ENCODE results near the gene RAB5B. TPM values are rescaled to one million over a fixed set of nuclear protein-coding genes. Genes with fewer than 3 reads are reported as not detected.

The RAB5B gene
- total RNA-seq, 1 experiment from 2014 or later: 44.5 TPM

DNA sequence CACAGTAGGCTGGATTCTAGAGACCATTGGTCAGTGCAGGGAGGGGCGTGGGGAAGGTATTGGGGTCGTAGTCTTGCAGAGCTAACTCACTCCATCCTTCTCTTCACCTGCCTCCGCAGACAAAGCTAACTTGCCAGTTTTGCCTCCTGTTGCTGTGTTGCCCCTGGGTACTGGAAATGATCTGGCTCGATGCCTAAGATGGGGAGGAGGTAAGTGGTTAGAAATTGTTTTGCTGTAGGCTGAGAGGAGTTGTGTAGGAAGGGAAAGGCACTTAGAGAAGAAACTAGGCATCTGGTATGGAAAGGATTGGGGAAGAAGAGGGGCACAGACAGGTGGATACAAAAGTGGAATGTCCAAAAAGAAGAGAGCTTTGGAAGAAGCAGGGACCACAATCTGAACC is 31.8 kb upstream of the RAB5B start:
- intact Hi-C loops (cut with micrococcal nuclease): no loop called here
- TF ChIP-seq SRF (IDR thresholded peaks at IDR 0.05; ENCODE audit: low read depth): no peak
- TF ChIP-seq REST (IDR thresholded peaks at IDR 0.05; ENCODE audit: low read depth): no peak
- no peak for TF ChIP-seq SIN3A (IDR thresholded peaks at IDR 0.05; ENCODE audit: low read depth)
- TF ChIP-seq EZH2phosphoT487 (IDR thresholded peaks at IDR 0.05; ENCODE audit: borderline replicate concordance): no peak
- no peak for TF ChIP-seq RAD21 (IDR thresholded peaks at IDR 0.05; ENCODE audit: low read depth)

DNA sequence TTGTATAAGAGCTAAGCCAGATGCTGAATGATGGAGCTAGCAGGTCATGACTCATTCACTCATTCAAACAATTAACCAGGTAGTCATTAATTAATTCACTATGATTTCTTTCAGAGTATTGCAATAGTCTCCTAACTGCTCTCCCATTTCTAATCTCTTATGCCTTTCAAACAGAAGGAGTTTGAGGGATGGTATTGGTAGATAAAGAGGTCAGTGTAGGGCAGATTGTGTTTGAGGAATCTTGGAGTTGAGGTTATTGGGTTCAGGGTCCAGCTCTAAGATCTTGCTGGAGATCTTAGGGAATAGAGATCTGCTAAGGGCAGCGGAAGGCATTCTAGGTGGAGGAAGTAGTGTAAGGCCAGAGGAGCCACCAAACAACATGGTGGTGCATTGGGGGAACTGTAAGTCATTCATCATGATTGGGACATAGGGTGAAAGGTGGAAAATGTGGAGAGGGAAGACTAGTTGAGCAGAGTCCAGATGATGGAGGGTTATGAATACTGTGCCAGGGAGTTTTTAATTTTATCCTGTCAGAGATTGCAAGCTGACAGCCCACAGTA is 31.2 kb upstream of the RAB5B start:
- Histone ChIP-seq H3K4me3 (replicated peaks in 1 of 2; ENCODE audit: low read depth in 1 of 2, low read length in 2 of 2) (no peak overlapping the region), H3K27me3 (ENCODE audit: insufficient read depth, low read length) (no peaks in the 10 kb centered on the region), H3K36me3 (ENCODE audit: control insufficient read depth in 1 of 2, insufficient read depth in 2 of 2, low read length in 2 of 2) (peaks cover 2 to 6% of the 10 kb centered on the region in 2 experiments; a peak in 2 of 4 replicates), H3K9me2 (ENCODE audit: insufficient read depth) (no peaks in the 10 kb centered on the region), H3K27ac (ENCODE audit: low read depth, low read length) (no peak overlapping the region), H2AFZ (ENCODE audit: low read depth, low read length, poor library complexity, severe bottlenecking) (no peak overlapping the region), H3K4me2 (ENCODE audit: low read length) (no peak overlapping the region), H4K20me1 (ENCODE audit: insufficient read depth) (no peaks in the 10 kb centered on the region), H3K4me1 (ENCODE audit: control insufficient read depth in 1 of 2, insufficient read depth in 2 of 2, low read length in 2 of 2) (peaks cover 4 to 19% of the 10 kb centered on the region in 2 experiments), H3K79me2 (ENCODE audit: insufficient read depth, low read length) (no peaks in the 10 kb centered on the region), H3K9ac (ENCODE audit: low read length) (no peak overlapping the region), H3K9me3 (ENCODE audit: control insufficient read depth in 1 of 2, insufficient read depth in 1 of 2, low read depth in 1 of 2, low read length in 2 of 2) (no peaks in the 10 kb centered on the region)
- no TSS peak for BruUV-seq (replicated peaks)
- POLR2A ChIA-PET: no interaction called here
- DNase-seq (ENCODE audit: low read depth, low spot score) (no peak), ATAC-seq (no peak)
- no peak for TF ChIP-seq EZH2 (IDR thresholded peaks at IDR 0.05)
- no peak for TF ChIP-seq CEBPB (IDR thresholded peaks at IDR 0.05; ENCODE audit: low read depth)
- no peak for TF ChIP-seq EZH2phosphoT487 (IDR thresholded peaks at IDR 0.05; ENCODE audit: borderline replicate concordance)
- no peak for TF ChIP-seq ZNF274 (IDR thresholded peaks at IDR 0.05; ENCODE audit: low read depth, low read length)
- TF ChIP-seq CBX3 (IDR thresholded peaks at IDR 0.05; ENCODE audit: low read depth): no peak
- TF ChIP-seq SRF (IDR thresholded peaks at IDR 0.05; ENCODE audit: low read depth): no peak
- TF ChIP-seq RAD21 (IDR thresholded peaks at IDR 0.05; ENCODE audit: low read depth): no peak
- CTCF ChIA-PET: interaction anchor here (0.9 kb wide), 1 partner anchor 12 kb away, joined by 3 read pairs; no protein-coding TSS in a partner anchor
- RAD21 ChIA-PET (ENCODE audit: low non-redundant PET in 1 of 2, low total read pairs in 2 of 2, uncharacterized antibody in 2 of 2, unreplicated experiment in 2 of 2): no interaction called here
- intact Hi-C loops (cut with micrococcal nuclease): no loop called here

More for the DNA sequence above, 31.8 kb upstream of the RAB5B start:
- Histone ChIP-seq H3K4me3 (replicated peaks in 1 of 2; ENCODE audit: low read depth in 1 of 2, low read length in 2 of 2) (no peak overlapping the region), H3K27me3 (ENCODE audit: insufficient read depth, low read length) (no peaks in the 10 kb centered on the region), H3K9me3 (ENCODE audit: control insufficient read depth in 1 of 2, insufficient read depth in 1 of 2, low read depth in 1 of 2, low read length in 2 of 2) (no peaks in the 10 kb centered on the region), H2AFZ (ENCODE audit: low read depth, low read length, poor library complexity, severe bottlenecking) (no peak overlapping the region), H3K4me2 (ENCODE audit: low read length) (no peak overlapping the region), H3K9ac (ENCODE audit: low read length) (no peak overlapping the region), H3K4me1 (ENCODE audit: control insufficient read depth in 1 of 2, insufficient read depth in 2 of 2, low read length in 2 of 2) (peaks cover 4 to 25% of the 10 kb centered on the region in 2 experiments), H3K36me3 (ENCODE audit: control insufficient read depth in 1 of 2, insufficient read depth in 2 of 2, low read length in 2 of 2) (peaks cover 2 to 6% of the 10 kb centered on the region in 2 experiments; a peak in 2 of 4 replicates), H3K27ac (ENCODE audit: low read depth, low read length) (no peak overlapping the region), H3K9me2 (ENCODE audit: insufficient read depth) (no peaks in the 10 kb centered on the region), H4K20me1 (ENCODE audit: insufficient read depth) (no peaks in the 10 kb centered on the region), H3K79me2 (ENCODE audit: insufficient read depth, low read length) (no peaks in the 10 kb centered on the region)
- no peak for DNase-seq (ENCODE audit: low read depth, low spot score)
- CTCF ChIA-PET: interaction anchor here (0.9 kb wide), 1 partner anchor 12 kb away, joined by 3 read pairs; no protein-coding TSS in a partner anchor
- POLR2A ChIA-PET: no interaction called here
- RAD21 ChIA-PET (ENCODE audit: low non-redundant PET in 1 of 2, low total read pairs in 2 of 2, uncharacterized antibody in 2 of 2, unreplicated experiment in 2 of 2): no interaction called here
- ATAC-seq: no peak
- no TSS peak for BruUV-seq (replicated peaks)
